ENCODE results near the gene PICK1. TPM values are rescaled to one million over a fixed set of nuclear protein-coding genes. Genes with fewer than 3 reads are reported as not detected.

PICK1 gene
- total and polyA plus RNA-seq, 2 of the 8 experiments (the other 6 are each of a cell fraction or from before 2014, with no cell fraction given): 20.4 to 22.9 TPM

DNA sequence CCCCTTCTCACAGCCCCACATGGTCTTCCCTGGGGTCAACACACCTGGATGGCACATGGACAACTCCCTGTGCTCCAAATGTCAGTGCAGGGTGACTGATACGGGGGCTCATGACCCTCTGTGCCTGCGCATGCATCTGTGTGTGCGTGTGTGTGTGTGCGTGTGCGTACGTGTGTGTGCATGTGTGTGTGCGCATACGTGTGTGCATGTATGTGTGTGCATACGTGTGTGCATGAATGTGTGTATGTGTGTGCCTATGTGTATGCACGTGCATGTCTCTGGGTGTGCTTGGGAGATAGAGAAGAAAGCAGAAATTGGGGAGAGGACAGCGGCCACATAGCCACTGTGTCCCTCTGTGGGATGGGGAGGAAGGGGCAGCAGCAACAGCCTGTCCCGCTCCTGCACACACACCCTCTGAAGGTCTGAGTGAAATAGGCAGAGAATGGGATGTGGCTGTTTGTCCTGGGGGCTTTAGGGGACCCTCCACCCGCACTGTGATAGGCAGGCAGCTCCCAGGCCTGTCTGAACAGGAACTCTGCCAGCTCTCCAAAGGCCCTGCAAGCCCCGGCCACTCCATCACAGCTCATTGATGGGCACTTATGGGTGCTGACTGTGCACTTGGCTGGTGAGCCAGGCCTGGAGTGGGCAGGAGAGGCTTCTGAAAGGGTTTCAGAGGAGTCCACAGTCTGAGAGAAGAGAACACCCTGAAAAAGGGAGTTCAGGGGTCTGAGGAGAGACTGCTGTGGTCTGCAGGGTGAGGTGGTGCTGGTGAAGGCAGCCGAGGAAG is 28.7 kb upstream of the PICK1 start (continued):
- TF ChIP-seq TCF12 (IDR thresholded peaks at IDR 0.05; ENCODE audit: low read depth, low read length) (no peak), SP2 (IDR thresholded peaks at IDR 0.05; ENCODE audit: low read length) (no peak), EZH2 (IDR thresholded peaks at IDR 0.05; ENCODE audit: low read depth, low read length, severe bottlenecking) (no peak), JUND (IDR thresholded peaks at IDR 0.05; ENCODE audit: low read length) (no peak), SIN3A (conservative IDR thresholded peaks at IDR 0.05 in 1 of 2, IDR thresholded peaks at IDR 0.05 in 1 of 2; ENCODE audit: low read depth in 1 of 2, low read length in 2 of 2) (no peak), EGR1 (IDR thresholded peaks at IDR 0.05; ENCODE audit: borderline replicate concordance, low read depth, low read length) (no peak)
